GM18499 (cell line): Measurements from ENCODE around the gene ADARB2.

Experiments used
- ATAC-seq: cut with Tn5 transposase; IDR thresholded peaks from one replicate; pipeline ENCODE4 v1.9.1; 2021; ENCODE audit warnings: moderate number of reproducible peaks; ENCODE audit not compliant: insufficient read depth, unreplicated experiment

ADARB2 gene

DNA sequence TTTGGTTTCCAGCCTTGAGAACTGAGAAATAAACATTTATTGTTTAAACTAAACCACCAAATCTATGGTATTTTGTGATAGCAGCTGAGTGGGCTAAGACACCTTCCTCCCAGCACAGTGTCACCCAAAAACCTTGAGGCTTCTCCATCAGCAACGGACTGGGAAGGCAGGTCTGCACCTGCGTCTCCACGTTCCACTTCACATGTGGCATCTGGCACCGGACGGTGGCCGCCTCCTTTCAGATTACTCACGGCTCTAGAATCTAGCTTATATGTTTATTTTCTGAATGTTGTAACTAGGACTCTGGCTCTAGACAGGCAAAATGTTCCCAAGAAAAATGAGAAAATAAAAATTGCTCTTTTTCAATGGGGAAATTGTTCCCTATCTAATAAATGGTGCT is 201.0 kb downstream of the ADARB2 start:
- ATAC-seq: no peak

DNA sequence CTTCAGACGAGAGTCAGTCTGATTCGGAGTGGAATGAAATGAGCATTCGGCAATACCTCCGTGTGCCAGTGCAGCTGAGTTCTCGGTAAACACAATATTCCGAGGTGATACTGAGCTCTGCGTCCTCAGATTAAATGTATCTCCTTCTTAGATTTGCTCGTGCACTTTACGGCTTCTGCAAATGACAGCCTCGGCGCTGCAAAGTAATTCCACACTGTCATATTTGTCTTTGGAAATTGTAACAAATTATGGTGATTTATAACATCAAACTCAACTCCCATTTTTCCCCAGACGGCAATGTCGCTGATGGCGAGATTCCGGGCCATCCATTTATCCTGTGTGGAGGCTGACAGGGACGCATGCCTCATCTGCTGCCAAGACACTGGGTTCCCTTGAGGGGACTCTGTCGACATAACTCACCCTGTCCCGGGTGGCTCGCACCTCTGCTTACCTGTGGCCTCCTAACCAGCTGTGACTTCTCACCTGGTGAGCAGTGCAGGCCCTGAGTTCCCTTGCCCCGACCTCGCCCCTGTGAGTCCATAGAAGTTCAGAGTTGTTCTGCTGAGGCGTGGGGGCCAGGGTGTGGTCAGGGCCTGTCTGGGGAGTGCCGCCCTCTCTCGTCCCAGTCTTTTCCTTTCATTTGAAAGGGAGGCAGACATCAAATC is 201.9 kb downstream of the ADARB2 start:
- no peak for ATAC-seq

DNA sequence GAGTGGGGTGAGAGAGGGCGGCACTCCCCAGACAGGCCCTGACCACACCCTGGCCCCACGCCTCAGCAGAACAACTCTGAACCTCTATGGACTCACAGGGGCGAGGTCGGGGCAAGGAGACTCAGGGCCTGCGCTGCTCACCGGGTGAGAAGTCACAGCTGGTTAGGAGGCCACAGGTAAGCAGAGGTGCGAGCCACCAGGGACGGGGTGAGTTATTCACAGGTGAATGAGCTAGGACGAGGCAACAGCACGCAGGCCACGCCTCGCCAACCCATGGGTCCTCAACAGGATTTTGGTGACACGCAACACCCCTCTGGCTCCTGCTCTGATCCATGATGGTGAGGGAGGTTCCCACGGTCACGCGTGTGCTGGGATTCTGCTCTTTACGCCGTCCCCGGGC is 202.5 kb downstream of the ADARB2 start:
- no peak for ATAC-seq

DNA sequence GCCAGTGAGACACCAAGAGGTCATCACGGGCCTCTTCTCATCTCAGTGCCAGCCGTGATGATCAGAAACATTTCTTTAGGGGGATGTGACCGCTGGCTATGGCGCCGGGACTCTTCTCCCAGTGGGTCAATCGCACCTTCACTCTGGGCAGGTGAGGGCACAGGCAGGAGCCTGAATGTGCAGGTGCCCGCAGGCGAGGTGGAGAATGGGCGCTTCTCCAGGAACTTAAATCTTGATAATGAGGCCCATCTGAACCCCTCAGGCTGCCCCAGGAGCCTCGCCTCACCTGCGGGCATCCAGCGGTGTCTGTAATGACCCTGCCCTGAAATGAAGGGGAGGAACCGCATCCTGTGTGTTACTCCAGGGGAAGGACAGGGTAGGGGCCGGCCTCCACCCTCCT is 204.7 kb downstream of the ADARB2 start:
- no peak for ATAC-seq

GRCh38 chr10:1531883-1532597 is 205.3 kb downstream of the ADARB2 start:
- ATAC-seq: no peak

DNA sequence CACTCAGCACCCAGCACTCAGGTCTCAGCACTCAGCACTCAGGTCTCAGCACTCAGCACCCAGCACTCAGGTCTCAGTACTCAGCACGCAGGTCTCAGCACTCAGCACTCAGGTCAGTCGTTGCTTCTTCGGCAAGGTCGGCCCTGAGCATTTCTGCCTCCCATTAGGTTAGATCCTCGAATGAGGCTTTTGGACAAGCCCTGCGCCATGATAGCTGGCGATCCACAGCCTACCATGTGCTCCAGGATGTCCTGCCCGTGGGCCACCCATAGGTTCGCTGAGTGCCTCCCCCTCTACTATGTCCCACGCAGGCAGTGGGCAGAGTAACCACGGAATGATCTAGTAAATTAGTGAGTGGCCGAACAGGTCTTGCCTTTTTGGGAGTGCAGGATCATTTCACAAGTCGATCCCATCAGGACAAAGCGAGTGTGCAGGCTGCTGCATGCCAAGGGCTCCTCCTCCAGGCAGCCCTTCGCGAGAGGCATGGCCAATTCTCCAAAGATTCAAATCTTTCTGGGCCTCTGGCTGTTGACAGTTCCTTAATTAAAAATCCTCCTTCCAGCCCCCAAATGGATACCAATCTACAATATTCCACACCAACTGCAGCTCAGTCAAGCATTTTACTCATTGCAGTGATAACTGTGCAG is 206.3 kb downstream of the ADARB2 start:
- no peak for ATAC-seq

DNA sequence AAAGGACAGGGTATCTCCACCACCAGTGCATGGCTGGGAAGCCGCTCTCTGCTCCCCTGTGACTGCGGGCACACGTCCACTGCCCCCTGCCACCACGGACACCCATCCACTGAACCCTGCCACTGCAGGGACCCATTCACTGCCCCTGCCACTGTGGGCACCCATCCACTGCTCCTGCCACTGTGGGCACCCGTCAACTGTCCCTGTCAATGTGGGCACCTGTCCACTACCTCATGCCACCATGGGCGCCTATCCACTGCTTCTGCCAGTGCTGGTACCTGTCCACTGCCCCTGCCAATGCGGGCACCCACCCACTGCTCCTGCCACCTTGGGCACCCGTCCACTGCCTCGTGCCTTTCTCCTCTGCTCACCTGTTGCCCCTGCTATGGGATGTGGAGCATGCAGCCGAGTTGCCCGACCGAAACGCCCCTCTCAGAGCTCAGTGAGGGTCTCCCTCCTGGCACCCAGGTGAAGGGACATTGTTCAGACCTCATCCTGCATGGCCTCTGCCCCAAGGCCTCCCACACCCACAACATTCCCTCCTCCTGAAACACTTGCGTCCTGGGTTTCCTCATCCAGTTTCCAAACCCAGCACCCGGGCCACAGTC is 207.4 kb downstream of the ADARB2 start:
- ATAC-seq: no peak

DNA sequence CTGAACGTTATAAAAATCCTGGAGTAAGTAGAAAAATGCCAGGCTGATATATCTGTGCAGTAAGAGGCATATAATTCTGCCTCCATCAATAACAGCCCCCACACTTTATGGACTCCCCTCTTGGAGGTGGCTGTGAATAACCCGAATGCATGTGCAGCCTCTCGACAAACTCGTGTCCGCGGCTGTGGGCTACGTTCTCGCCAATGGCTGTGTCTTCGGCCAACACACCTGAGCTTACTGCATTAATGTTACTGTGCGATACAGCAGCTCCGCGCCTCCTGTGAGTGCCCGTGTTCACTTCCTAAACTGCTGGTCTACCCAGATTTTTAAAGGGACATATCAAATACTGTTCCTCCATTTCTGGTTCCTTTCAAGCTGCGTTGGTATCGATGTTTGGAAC is 209.4 kb downstream of the ADARB2 start:
- ATAC-seq: no peak

DNA sequence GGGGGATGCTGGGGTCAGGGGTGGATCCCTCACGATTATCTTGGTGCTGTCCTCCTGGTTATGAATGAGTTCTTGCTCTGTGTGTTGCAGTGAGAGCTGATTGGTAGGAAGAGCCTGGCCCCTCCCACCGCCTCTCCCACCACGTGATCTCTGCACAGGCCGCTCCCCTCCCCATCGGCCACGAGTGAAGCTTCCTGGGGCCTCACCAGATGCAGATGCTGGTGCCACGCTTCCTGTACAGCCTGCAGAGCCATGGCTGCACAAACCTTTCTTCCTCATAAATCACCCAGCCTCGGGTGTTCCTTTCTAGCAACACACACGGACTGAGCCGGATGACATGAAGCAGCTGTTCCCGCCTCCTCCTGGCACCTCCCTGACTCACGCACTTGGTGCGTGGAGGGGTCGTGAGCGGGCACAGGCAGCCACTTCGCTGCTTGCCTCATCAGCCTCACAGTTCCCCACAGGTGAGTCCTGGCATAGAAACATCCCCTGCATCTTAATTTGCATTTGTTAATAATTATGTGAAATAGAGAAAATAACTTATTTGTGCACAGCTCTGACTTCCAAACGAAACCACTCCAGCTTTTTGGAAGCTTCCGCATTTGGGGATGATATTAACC is 210.8 kb downstream of the ADARB2 start:
- ATAC-seq: no peak

DNA sequence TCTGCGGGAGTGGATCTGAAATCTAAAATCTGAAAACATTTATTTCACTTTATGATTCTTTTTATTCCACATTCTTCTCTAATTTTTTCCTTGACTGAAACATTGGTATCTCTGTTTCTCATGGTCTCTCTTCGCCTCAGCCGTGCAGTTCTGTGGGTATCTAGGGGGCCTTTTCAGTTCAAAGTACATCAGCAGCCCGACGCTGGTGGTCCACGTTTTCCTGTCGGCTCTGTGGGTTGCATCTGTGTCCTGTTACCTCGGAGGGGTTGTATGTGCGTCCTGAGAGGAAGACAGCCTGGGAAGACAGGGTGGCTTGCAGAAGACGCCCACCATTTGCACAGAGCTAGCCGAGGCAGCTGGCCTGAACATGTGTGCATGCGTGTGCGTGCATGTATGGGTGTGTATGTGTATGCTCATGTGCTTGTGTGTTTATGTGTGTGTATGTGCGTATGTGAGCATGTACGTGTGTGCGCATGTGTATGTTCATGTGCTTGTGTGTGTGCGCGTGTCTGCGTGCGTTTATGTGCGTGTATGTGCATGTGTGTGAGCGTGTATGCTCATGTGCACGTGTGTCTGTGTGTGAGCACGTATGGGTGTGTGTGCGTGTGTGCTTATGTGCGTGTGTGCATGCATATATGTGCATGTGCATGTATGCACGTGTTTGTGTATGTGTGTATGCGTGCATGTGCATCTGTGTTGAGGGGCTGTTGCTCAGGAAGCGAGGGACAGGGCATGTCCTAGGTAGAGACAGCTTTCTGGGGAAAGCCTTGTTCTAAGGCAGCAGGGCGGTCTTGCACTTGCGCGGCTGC is 211.8 kb downstream of the ADARB2 start:
- no peak for ATAC-seq

GRCh38 chr10:1524540-1524939 is 212.8 kb downstream of the ADARB2 start:
- ATAC-seq: no peak

- ATAC-seq: no peak
Measured at GRCh38 chr10:1523221-1523620, 214.1 kb downstream of the ADARB2 start.

- no peak for ATAC-seq
Measured at GRCh38 chr10:1522237-1522636, 215.1 kb downstream of the ADARB2 start.

DNA sequence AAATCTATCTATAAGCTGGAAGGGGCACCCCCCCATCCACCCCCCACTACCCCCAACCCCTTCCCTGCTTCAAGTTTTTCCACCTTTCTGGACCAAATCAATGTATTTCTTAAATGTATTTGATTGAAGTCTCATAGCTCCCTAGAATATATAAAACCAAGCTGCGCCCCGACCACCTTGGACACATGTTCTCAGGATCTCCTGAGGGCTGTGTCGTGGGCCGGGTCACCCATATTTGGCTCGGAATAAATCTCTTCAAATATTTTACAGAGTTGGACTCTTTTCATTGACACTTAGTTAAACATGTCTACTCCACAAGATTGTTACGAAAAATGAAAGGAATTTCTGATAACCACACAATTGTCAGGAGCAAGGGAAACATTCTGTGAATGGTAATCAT is 215.6 kb downstream of the ADARB2 start:
- no peak for ATAC-seq

DNA sequence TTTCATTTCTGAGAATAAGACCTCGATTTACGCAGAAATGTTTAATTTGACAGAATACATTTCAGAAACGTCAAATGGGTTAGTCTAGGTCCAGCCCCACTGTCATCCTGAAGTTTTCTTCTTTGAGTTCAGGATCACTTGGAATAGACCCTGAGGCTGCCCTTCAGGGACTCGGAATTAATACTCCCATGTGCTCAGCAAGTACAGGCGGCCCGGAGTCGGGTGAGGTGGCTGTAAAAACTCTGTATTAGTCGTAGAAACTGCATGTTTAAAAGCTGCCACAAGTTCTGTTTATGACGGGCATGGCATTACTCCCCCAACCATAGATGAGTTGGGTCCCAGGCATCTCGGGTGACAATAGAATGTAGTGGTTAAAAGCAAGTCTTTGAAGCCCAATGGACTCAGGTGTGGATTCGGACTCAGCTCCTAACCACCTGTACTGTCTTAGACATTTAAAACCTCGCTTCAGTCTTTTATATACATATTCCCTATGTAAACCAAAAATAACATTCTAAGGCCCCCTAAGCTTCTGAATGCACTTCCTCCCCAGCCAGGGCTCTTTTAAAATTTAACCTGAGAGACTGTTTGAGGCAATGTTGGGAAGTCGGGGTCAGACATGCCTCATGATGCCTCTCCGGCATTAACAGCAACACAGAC is 216.3 kb downstream of the ADARB2 start:
- ATAC-seq: no peak

DNA sequence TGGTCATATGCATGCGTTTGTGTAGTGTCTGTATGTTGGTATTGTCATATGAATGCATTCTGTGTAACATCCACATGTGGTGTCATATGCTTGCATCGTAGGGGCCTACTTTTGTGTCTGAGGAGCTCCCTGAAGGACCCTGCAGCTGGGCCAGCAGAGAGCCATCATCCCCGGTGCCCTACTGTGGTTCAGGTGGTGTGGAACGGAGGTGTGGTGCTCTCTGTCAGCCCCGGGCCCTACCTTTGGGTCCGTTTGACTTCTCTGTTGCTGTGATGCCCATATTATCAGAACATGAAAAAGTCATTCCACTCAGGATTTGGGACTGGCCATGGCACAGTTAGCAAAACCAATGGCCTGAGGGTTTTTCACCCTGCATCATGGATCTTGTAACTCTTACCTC is 217.9 kb downstream of the ADARB2 start:
- ATAC-seq: no peak

DNA sequence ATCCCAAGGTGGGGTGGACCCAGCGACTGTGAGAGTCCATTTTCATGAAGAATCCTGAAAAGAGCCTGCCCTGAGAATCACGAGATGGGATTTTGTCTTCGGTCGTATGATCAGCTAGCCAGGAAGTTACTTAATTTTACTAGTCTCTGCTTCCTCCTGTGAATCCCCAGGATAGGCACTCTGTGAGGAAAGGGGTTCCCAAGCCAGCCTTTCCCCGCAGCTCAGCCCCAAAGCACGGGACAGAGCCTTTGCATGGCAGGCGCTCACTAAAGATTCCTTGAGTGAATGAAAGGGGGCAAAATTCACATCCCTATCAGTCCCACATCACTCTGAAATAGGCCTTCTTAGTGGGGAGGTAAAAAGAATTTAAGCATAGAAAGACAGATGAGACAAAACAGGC is 219.6 kb downstream of the ADARB2 start:
- no peak for ATAC-seq

GRCh38 chr10:1516492-1517165 is 220.7 kb downstream of the ADARB2 start:
- ATAC-seq: no peak
